ENCODE measurements around the gene TP53INP2. TPM values are rescaled to one million over a fixed set of nuclear protein-coding genes. Genes with fewer than 3 reads are reported as not detected.

Gene TP53INP2
- total RNA-seq, 4 donors from 2014 or later = 11.8 to 40.8 (median 36.2) TPM

- intact Hi-C loops (cut with DNase I) = no loop called here
- Histone ChIP-seq H3K36me3 (peaks cover 27 to 98% (median 28%) of the 10 kb centered on the region in 3 donors), H3K27ac (no peak overlapping the region), H3K4me1 (no peaks in the 10 kb centered on the region), H3K4me3 (no peak overlapping the region), H3K9me3 (no peaks in the 10 kb centered on the region), H3K27me3 (no peaks in the 10 kb centered on the region)
- WGBS, 2 donors = 69 to 83% methylated on average over 3 of the region's 3 CpGs
- no peak for DNase-seq
- TF ChIP-seq POLR2A (IDR thresholded peaks at IDR 0.05) (no peak), CTCF (IDR thresholded peaks at IDR 0.05) (no peak)
Measured at GRCh38 chr20:34746674-34747073, 42.5 kb downstream of the TP53INP2 start.

- Histone ChIP-seq H3K27ac (no peak overlapping the region), H3K4me3 (no peak overlapping the region), H3K9me3 (no peaks in the 10 kb centered on the region), H3K36me3 (peaks cover 21 to 98% (median 27%) of the 10 kb centered on the region in 3 donors), H3K4me1 (no peaks in the 10 kb centered on the region), H3K27me3 (no peaks in the 10 kb centered on the region)
- 63 to 72% methylated on average over 2 of the region's 2 CpGs for WGBS, 2 donors
- DNase-seq = no peak
- intact Hi-C loops (cut with DNase I) = no loop called here
- no peak for TF ChIP-seq POLR2A (IDR thresholded peaks at IDR 0.05)
- TF ChIP-seq CTCF (IDR thresholded peaks at IDR 0.05) = no peak
Measured at GRCh38 chr20:34747479-34747878, 43.3 kb downstream of the TP53INP2 start.

- intact Hi-C loops (cut with DNase I) = no loop called here
- no peak for DNase-seq
- no peak overlapping the region for H3K4me3 ChIP-seq
- TF ChIP-seq POLR2A (IDR thresholded peaks at IDR 0.05) = no peak
- no peak for TF ChIP-seq CTCF (IDR thresholded peaks at IDR 0.05)
- no peak overlapping the region for H3K27ac ChIP-seq
- peaks cover 14 to 98% (median 18%) of the 10 kb centered on the region in 3 donors for H3K36me3 ChIP-seq
- no peaks in the 10 kb centered on the region for H3K27me3 ChIP-seq
- no peaks in the 10 kb centered on the region for H3K4me1 ChIP-seq
- WGBS, 2 donors = 89 to 98% methylated on average over 2 of the region's 2 CpGs
- H3K9me3 ChIP-seq = no peaks in the 10 kb centered on the region
Measured at GRCh38 chr20:34748709-34749108, 44.6 kb downstream of the TP53INP2 start.

- DNase-seq = no peak
- no peak for TF ChIP-seq POLR2A (IDR thresholded peaks at IDR 0.05)
- no peak for TF ChIP-seq CTCF (IDR thresholded peaks at IDR 0.05)
- intact Hi-C loops (cut with DNase I) = no loop called here
Measured at GRCh38 chr20:34750484-34750883, 46.3 kb downstream of the TP53INP2 start.

GRCh38 chr20:34751453-34751852 lies 47.3 kb downstream of the TP53INP2 start:
- 86 to 92% methylated on average over 3 of the region's 3 CpGs for WGBS, 2 donors
- intact Hi-C loops (cut with DNase I) = no loop called here
- H3K27ac ChIP-seq = no peak overlapping the region
- H3K27me3 ChIP-seq = no peaks in the 10 kb centered on the region
- peaks cover 0 to 5% (median 0%) of the 10 kb centered on the region in 3 donors for H3K4me1 ChIP-seq
- H3K9me3 ChIP-seq = no peaks in the 10 kb centered on the region
- no peak overlapping the region for H3K4me3 ChIP-seq
- TF ChIP-seq POLR2A (IDR thresholded peaks at IDR 0.05) = no peak
- TF ChIP-seq CTCF (IDR thresholded peaks at IDR 0.05) = no peak
- H3K36me3 ChIP-seq = peaks cover 14 to 98% (median 27%) of the 10 kb centered on the region in 3 donors
- DNase-seq = no peak

More at GRCh38 chr20:34750484-34750883, 46.3 kb downstream of the TP53INP2 start:
- Histone ChIP-seq H3K9me3 (no peaks in the 10 kb centered on the region), H3K27ac (no peak overlapping the region), H3K27me3 (no peaks in the 10 kb centered on the region), H3K36me3 (peaks cover 14 to 98% (median 20%) of the 10 kb centered on the region in 3 donors), H3K4me3 (no peak overlapping the region), H3K4me1 (peaks cover 0 to 5% (median 0%) of the 10 kb centered on the region in 3 donors)
- 38% methylated on average over 2 of the region's 2 CpGs for WGBS, 2 donors
